HG03045 (cell line): ENCODE data around the gene ARV1.
"Not testable (repeated sequence)": the region's sequence is repeated elsewhere in the genome, so short reads cannot be mapped to it uniquely, and the experiment has no call there.

Source experiments
- ATAC-seq: cut with Tn5 transposase; IDR thresholded peaks from one replicate; pipeline ENCODE4 v1.9.1; 2021; ENCODE audit warnings: mild to moderate bottlenecking, moderate library complexity; ENCODE audit not compliant: unreplicated experiment

The ARV1 gene

GRCh38 chr1:231040800-231041718, 62.2 kb downstream of the ARV1 start:
- ATAC-seq: no peak

GRCh38 chr1:231041719-231042261, 62.9 kb downstream of the ARV1 start:
- ATAC-seq: no peak

GRCh38 chr1:231044588-231044987, 65.7 kb downstream of the ARV1 start:
- no peak for ATAC-seq

- no peak for ATAC-seq
Observed at GRCh38 chr1:231045286-231045685, 66.4 kb downstream of the ARV1 start.

- not testable (repeated sequence) for ATAC-seq
Observed at GRCh38 chr1:231045921-231046729, 67.2 kb downstream of the ARV1 start.

- ATAC-seq: no peak
Observed at GRCh38 chr1:231046730-231047395, 68.0 kb downstream of the ARV1 start.

- ATAC-seq: not testable (repeated sequence)
Observed at GRCh38 chr1:231047529-231047928, 68.6 kb downstream of the ARV1 start.

GRCh38 chr1:231048419-231048818, 69.5 kb downstream of the ARV1 start:
- ATAC-seq: not testable (repeated sequence)

GRCh38 chr1:231049121-231049979, 70.5 kb downstream of the ARV1 start:
- no peak for ATAC-seq
